Measurements from ENCODE around the gene PRMT7.

PRMT7 gene

DNA sequence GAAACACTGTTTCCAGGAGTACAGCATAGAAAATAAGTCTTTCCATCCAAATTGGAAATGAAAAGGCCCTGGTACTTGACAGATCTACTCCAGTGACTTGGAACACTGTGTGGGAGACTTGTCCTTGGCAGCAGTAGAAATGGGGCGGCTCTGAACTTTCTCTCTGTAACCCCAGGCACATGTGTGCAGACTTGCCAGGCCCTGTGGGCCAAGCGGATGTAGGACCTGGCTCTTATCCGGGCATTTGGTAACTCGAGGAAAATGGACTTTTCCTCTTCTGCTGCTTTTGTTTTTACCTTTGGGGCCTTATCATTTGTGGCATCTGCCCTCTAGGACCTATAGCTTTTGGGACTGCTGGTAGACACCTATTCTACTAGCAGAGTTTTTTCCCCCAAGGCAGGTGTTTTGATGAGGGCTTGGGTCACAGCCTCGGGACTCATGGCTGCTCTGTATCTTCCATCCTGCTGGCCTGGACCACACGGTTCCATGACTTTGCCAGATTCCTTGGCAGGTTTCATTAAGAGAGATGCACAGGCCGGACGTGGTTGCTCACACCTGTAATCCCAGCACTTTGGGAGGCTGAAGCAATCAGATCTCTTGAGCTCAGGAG is 94.0 kb downstream of the PRMT7 start:
- no peaks in the 10 kb centered on the region for H3K9me3 ChIP-seq
- H3K4me3 ChIP-seq (ENCODE audit: low read depth in 1 of 2, low read length in 1 of 2): no peak overlapping the region
- H3K27me3 ChIP-seq: peaks cover 7% of the 10 kb centered on the region
- no peaks in the 10 kb centered on the region for H3K36me3 ChIP-seq
- no peaks in the 10 kb centered on the region for H3K4me1 ChIP-seq (ENCODE audit: control insufficient read depth in 1 of 2, insufficient read depth in 1 of 2, low read depth in 1 of 2, low read length in 1 of 2)
- no peak overlapping the region for H3K27ac ChIP-seq
- TF ChIP-seq, protein P1, sequence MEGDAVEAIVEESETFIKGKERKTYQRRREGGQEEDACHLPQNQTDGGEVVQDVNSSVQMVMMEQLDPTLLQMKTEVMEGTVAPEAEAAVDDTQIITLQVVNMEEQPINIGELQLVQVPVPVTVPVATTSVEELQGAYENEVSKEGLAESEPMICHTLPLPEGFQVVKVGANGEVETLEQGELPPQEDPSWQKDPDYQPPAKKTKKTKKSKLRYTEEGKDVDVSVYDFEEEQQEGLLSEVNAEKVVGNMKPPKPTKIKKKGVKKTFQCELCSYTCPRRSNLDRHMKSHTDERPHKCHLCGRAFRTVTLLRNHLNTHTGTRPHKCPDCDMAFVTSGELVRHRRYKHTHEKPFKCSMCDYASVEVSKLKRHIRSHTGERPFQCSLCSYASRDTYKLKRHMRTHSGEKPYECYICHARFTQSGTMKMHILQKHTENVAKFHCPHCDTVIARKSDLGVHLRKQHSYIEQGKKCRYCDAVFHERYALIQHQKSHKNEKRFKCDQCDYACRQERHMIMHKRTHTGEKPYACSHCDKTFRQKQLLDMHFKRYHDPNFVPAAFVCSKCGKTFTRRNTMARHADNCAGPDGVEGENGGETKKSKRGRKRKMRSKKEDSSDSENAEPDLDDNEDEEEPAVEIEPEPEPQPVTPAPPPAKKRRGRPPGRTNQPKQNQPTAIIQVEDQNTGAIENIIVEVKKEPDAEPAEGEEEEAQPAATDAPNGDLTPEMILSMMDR (IDR thresholded peaks at IDR 0.05): no peak

DNA sequence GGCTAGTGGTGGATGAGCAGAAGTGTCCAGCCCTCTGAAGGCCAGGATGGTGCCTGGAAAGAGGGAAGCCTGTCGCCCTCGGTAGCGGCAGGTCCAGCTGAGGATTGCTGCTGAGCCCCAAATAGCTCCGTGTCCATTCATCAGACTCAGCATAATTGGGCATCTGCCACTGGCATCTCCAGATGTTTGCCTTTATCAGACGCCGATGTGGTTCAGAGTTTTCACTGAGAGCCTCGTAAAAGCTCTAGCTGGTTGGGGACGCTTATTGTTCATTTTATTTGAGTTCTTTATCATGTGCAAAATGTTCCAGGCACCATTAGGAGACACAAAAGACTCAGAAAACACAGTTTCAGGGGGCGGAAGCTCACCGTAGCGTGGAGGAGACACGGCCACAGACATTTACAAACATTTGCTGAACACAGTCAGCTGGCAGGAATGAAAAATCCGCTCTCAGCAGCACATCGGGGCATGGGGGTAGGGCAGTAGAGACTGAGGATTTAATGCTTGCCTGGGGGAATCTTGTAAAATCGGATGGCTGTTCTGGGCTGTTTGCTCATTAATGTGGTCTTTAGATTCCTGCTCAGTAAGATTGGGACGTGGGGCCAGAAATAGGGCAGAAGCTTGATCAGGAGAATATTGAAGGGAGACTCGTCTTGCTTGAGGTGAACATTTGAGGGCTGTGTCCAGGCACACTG is 95.8 kb downstream of the PRMT7 start:
- no peaks in the 10 kb centered on the region for H3K36me3 ChIP-seq
- H3K27ac ChIP-seq: no peak overlapping the region
- H3K27me3 ChIP-seq: peaks cover 7% of the 10 kb centered on the region
- TF ChIP-seq, protein P1 (IDR thresholded peaks at IDR 0.05): no peak
- H3K4me3 ChIP-seq (ENCODE audit: low read depth in 1 of 2, low read length in 1 of 2): no peak overlapping the region
- no peaks in the 10 kb centered on the region for H3K9me3 ChIP-seq
- H3K4me1 ChIP-seq (ENCODE audit: control insufficient read depth in 1 of 2, insufficient read depth in 1 of 2, low read depth in 1 of 2, low read length in 1 of 2): no peaks in the 10 kb centered on the region
